Erythroblast (primary cell): ENCODE results near the gene DDX4.
"Not testable (repeated sequence)": the region's sequence is repeated elsewhere in the genome, so short reads cannot be mapped to it uniquely, and the experiment has no call there.

Experiments used
- DNase-seq, 2 experiments: peaks; one replicate each; lab custom pipeline; 2025; lab: John Stamatoyannopoulos, UW
- GATA1 ChIP-seq: IDR thresholded peaks from 2 replicates; pipeline ENCODE4 v1.6.1; 2011; ENCODE audit warnings: low read depth, mild to moderate bottlenecking, control low read depth, low read length, moderate library complexity
- POLR2A ChIP-seq: IDR thresholded peaks from 2 replicates; pipeline ENCODE4 v1.6.1; 2011; ENCODE audit warnings: mild to moderate bottlenecking, low read length

The DDX4 gene

DNA sequence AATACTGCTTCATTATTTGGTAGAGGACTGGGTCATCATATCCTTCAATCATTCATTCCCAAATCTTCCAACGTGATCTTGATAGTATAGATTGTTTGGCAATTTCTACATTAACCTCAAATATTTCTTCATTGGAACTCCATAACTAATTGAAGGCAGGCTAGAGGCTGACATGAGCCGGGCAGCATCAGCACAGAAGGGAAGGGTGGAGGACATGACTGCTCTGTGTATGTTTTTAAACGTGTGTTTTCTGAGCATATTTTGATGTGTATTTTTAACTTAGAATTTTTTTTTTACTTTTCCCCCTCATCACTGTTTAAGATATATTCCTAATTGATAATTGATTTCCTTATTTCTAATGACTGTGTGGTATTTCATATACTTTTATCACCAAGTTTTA lies 12.6 kb downstream of the DDX4 start:
- no peak for DNase-seq
- no peak for TF ChIP-seq POLR2A
- no peak for TF ChIP-seq GATA1

DNA sequence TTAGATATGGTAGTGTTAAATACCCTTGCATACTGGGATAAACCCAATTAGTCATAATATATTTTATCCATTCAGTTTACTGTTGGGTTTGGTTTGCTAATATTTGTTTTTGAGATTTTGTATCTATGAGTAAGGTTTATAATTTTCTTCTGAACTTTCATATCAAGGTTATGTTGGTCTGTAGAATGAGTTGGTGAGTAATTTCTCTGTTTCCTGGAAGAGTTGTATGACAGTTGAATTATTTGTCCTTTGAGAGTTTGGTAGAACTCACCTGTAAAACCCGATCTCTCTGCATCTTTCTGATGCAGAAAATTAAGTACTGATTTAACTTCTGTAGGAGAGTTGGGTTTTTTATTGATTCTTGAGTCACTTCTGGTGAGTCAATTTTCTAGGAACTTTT lies 20.4 kb downstream of the DDX4 start:
- DNase-seq: no peak
- no peak for TF ChIP-seq GATA1
- TF ChIP-seq POLR2A: no peak

DNA sequence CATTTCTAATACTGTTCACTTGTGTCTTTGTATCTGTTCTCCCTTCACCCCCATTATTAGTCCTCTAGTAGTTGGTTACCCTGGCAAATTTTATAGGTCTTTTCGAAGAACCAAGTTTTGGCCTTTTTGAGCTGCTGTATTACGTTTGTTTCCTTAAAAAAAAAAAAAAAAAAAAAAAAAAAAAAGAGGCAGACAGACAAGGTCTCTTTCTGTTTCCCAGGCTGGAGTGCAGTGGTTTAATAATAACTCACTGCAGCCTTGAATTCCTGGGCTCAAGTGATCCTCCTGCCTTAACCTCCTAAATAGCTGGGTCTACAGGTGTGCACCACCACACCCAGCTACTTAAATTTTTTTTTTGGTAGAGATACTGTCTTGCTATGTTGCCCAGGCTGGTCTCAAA lies 20.9 kb downstream of the DDX4 start:
- no peak for TF ChIP-seq POLR2A
- no peak for TF ChIP-seq GATA1

DNA sequence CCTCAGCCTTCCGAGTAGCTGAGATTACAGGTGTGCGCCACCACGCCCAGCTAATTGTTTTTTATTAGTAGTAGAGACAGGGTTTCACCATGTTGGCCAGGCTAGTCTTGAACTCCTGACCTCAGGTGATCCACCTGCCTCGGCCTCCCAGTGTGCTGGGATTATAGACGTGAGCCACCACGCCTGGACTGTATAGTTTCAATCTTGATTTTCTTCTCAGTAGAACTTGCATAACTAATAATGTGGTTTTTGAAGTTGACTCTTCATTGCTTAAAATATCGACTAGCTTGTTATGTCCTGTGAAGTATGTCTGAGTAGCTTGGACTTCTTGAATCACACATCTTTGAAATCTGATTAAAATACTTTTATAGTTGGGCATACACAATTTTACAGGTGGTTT lies 23.9 kb downstream of the DDX4 start:
- not testable (repeated sequence) for DNase-seq

More for the DNA sequence above, 20.9 kb downstream of the DDX4 start:
- DNase-seq: no peak

DNA sequence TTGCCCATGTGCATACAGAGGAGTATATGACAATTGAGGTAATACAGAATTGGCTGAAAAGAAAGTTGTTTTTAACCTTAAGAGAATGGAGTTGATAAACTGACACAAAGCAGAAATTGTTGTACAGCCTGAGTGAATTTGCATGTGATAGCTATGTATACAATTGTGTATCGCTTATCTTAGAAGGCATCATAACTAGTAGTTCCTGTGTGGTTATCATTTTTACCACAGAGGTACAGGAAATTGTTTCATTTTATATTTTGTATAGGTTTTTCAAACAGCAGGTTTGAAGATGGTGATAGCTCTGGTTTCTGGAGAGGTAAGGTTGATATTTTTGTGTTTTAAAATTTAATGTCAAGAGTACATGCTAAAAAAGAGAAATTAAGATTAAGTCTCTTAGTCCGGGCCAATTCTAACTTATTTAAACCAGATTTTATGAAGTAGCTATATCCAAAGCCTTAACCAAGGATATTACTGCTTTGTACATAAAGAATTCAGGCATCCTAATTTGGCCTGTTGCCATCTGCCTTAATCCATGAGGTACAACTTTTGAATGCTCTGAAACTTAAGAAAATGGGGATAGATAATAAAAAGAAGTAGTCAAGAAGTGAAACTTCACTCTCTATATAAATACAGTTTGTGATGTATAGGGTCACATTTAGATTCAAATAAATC lies 26.0 kb downstream of the DDX4 start:
- TF ChIP-seq POLR2A (no peak), GATA1 (no peak)
- no peak for DNase-seq

DNA sequence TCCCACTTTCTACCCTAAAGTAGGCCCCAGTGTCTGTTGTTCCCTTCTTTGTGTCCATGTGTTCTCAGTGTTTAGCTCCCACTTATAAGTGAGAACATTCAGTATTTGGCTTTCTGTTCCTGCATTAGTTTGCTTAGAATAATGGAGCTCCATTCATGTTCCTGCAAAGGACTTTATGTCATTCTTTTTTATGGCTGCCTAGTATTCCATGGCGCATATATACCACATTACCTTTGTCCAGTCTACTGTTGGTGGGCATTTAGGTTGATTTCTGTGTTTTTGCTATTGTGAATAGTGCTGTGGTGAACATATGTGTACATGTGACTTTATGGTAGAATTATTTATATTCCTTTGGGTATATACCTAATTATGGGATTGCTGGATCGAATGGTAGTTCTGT lies 30.4 kb downstream of the DDX4 start:
- no peak for TF ChIP-seq POLR2A
- no peak for TF ChIP-seq GATA1
- DNase-seq: no peak

DNA sequence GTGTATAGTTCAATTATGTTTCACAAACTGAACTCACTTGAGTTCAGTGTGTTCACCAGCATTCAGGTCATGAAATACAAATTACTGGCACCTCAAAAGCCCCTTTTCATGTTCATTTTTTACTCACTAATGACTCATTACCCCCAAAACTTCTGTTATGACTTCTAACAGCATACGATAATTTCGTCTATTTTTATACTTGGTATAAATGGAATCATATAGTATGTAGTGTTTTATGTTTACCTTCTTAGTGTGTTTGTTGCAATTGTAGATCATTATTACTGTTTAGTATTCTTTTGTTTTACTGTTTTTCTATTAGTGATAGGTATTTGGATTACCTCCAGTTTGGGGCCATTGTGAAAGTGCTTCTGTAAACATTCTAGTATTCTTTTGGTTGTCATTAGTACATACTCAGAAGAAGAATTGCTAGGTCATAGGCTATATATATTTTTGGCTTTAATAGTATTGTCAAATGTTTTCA lies 33.4 kb downstream of the DDX4 start:
- DNase-seq: no peak

DNA sequence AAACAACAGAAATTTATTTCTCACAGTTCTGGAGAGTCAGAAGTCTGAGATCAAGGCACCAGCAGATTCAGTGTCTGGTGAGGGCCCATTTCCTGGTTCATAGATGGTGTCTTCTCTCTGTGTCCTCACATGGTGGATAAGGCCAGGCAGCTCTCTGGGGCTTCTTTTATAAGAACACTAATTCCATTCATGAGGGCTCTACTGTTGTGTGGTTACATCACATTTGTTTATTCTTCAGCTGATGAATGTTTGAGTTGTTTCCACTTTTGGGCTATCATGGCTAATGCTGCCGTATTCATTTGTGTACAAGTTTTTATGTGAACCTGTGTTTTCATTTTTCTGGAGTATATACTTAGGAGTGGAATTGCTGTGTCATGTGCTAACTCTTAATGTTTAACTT lies 35.2 kb downstream of the DDX4 start:
- no peak for TF ChIP-seq GATA1
- TF ChIP-seq POLR2A: no peak
- no peak for DNase-seq

More for the DNA sequence above, 33.4 kb downstream of the DDX4 start:
- TF ChIP-seq GATA1 (no peak), POLR2A (no peak)

DNA sequence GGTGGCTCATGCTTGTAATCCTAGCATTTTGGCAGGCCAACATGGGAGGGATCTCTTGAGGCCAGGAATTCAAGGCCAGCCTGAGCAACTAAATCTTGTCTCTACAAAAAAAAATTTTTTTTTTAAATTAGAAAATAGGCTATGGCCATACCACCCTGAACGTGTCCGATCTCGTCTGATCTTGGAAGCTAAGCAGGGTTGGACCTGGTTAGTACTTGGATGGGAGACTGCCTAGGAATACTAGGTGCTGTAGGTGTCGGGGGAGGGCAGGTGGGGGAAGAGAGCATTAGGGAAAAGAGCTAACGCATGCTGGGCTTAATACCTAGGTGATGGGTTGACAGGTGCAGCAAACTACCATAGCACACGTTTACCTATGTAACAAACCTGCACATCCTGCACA lies 39.5 kb downstream of the DDX4 start:
- no peak for DNase-seq
- TF ChIP-seq GATA1: no peak
- no peak for TF ChIP-seq POLR2A

DNA sequence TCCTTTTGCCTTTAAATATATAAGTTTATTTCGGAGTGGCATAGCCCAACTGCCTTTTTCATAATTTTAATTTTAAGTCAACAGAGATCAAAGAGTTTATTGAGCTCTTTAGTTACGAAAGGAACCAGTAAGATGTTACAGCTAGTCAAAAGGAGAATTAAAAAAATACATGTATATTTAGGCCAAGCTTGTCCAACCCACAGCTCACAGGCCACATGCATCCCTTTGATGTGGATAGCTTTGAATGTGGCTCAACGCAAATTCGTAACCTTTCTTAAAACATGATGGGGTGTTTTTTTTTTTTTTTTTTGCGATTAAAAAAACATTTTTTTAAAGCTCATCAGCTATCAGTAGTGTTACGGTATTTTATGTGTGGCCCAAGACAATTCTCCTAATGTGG lies 63.1 kb downstream of the DDX4 start:
- no peak for DNase-seq
- TF ChIP-seq POLR2A (no peak), GATA1 (no peak)

DNA sequence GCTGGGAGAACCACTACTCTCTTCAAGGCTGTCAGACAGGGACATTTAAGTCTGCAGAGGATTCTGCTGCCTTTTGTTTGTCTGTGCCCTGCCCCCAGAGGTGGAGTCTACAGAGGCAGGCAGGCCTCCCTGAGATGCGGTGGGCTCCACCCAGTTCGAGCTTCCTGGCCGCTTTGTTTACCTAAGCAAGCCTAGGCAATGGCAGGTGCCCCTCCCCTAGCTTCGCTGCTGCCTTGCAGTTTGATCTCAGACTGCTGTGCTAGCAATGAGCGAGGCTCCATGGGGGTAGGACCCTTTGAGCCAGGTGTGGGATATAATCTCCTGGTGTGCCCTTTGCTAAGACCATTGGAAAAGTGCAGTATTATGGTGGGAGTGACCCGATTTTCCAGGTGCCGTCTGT lies 71.0 kb downstream of the DDX4 start:
- DNase-seq: not testable (repeated sequence)

DNA sequence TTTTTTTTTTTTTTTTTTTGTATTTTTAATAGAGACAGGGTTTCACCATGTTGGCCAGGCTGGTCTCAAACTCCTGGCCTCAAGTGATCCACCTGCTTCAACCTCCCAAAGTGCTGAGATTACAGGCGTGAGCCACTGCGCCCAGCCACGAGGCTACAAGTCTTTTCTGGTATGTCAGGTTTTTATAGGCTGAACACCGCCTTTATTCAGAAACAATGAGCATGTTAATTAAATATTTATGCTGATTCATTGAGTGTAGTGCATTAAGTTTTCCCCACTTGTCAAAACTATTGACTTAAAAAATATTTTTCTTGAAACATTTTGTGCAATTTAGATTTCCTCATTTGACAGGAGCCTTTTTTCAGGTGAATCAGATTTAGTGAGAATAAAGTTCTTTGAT lies 78.1 kb downstream of the DDX4 start:
- DNase-seq: not testable (repeated sequence)

DNA sequence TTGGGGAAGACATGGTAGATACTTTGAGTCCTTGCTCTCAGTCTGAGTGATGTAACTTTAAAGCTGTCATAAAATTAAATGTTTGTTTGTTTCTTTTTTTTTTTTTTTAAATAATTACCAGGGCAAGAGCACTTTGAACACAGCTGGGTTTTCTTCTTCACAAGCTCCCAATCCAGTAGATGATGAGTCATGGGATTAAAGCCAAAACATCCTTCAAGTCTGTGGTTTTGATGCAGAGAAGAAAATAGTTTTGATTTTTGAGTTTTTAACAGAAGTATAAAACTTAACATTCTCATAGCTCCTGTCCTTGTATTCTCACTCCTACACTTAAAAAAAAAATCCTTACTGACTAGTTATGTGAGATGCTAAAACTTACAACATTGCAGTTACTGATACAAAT lies 78.5 kb downstream of the DDX4 start:
- DNase-seq: no peak
- TF ChIP-seq POLR2A (no peak), GATA1 (no peak)

DNA sequence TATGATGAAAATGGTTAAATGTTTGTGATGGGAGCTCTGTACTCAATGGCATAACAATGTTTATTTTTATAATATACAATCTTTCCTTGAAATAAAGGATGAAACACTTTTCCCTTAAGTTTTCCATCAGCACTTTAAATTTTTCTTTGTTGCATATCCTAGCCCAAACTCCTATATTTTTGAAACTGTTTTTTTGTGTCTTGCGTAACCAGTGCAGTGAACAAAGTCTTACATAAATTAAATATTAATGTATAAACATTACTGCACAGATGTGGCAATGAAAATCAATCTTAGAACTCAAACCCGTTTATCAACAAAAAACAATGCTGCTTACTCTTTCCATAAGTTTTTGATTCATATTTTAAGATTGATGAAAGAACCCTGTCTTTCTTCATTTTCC lies 79.2 kb downstream of the DDX4 start:
- TF ChIP-seq GATA1 (no peak), POLR2A (no peak)
- DNase-seq: no peak

DNA sequence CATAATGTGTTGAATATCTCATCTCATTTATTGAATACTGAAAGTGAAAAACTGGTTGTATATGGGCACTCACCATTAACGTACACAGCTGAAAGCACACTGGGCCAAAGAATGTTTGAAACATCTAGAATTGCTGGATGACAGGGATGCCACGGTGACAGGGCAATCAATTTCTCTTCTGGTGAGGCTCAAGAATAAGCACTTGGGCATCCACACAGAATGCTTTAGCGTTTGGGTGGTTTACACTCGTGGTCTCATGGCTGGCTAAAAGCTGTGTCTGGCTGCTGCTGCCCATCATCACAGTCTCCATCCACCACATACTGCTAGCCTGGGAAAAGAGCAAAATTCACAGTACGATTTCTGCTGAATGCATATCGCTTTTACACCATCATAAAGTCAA lies 82.6 kb downstream of the DDX4 start:
- DNase-seq: no peak
- no peak for TF ChIP-seq POLR2A
- TF ChIP-seq GATA1: no peak
